KMS-11 (cell line): Measurements from ENCODE around the gene TRAPPC1.

Source experiments
- H2AFZ ChIP-seq: fragments of 200-600 bp; sonication (generic); 2 replicates; pipeline ENCODE4 v1.6.1; 2016; ENCODE audit warnings: antibody characterized with exemption, mixed run types, low read depth
- H3K27ac ChIP-seq: fragments of 200-600 bp; sonication (generic); 2 replicates; pipeline ENCODE4 v1.6.1; 2016; ENCODE audit warnings: mild to moderate bottlenecking, mixed run types
- H3K27me3 ChIP-seq: fragments of 200-600 bp; sonication (generic); 2 replicates; pipeline ENCODE4 v1.6.1; 2017; ENCODE audit warnings: mild to moderate bottlenecking, low read depth, mixed run types, moderate library complexity; ENCODE audit not compliant: insufficient read depth
- H3K36me3 ChIP-seq: fragments of 200-600 bp; sonication (generic); 2 replicates; pipeline ENCODE4 v1.6.1; 2017; ENCODE audit warnings: mild to moderate bottlenecking, mixed run types; ENCODE audit not compliant: insufficient read depth
- H3K4me1 ChIP-seq: fragments of 200-600 bp; sonication (generic); 2 replicates; pipeline ENCODE4 v1.6.1; 2016; ENCODE audit warnings: mild to moderate bottlenecking, low read depth, mixed run types; ENCODE audit not compliant: poor library complexity, severe bottlenecking
- H3K4me2 ChIP-seq: fragments of 200-600 bp; sonication (generic); 2 replicates; pipeline ENCODE4 v1.7.0; 2016; ENCODE audit warnings: mild to moderate bottlenecking, mixed run types
- H3K4me3 ChIP-seq: fragments of 200-600 bp; sonication (generic); IDR thresholded peaks from 2 replicates; pipeline ENCODE4 v1.6.1; 2017; ENCODE audit warnings: low read depth, low read length, mixed read lengths; ENCODE audit not compliant: insufficient read depth
- H3K79me2 ChIP-seq: fragments of 200-600 bp; sonication (generic); 2 replicates; pipeline ENCODE4 v1.6.1; 2016; ENCODE audit warnings: low read depth, mixed run types; ENCODE audit not compliant: insufficient read depth
- H3K9ac ChIP-seq: fragments of 200-600 bp; sonication (generic); 2 replicates; pipeline ENCODE4 v1.6.1; 2016; ENCODE audit warnings: mild to moderate bottlenecking, mixed run types
- H4K20me1 ChIP-seq: fragments of 200-600 bp; sonication (generic); 2 replicates; pipeline ENCODE4 v1.6.1; 2016; ENCODE audit warnings: mild to moderate bottlenecking, mixed run types; ENCODE audit not compliant: insufficient read depth
- CTCF ChIP-seq: fragments of 200-600 bp; sonication (generic); conservative IDR thresholded peaks from 2 replicates; pipeline ENCODE4 v1.6.1; 2017; ENCODE audit warnings: low read depth, mild to moderate bottlenecking, antibody characterized with exemption, low read length, moderate library complexity, mixed read lengths

The TRAPPC1 gene

GRCh38 chr17:7885367-7886226 is 46.1 kb downstream of the TRAPPC1 start:
- Histone ChIP-seq H3K4me3 (no peak overlapping the region), H2AFZ (no peak overlapping the region), H4K20me1 (no peaks in the 10 kb centered on the region), H3K79me2 (no peaks in the 10 kb centered on the region), H3K4me1 (peaks cover 3% of the 10 kb centered on the region), H3K9ac (peak overlapping the region; percentile 61; the same call in 1 of the 2 replicates), H3K27ac (peak overlapping the region; percentile 53), H3K4me2 (peak overlapping the region; percentile 17; the same call in 1 of the 2 replicates), H3K27me3 (no peaks in the 10 kb centered on the region), H3K36me3 (no peaks in the 10 kb centered on the region)
- no peak for TF ChIP-seq CTCF

GRCh38 chr17:7884581-7885366 is 47.0 kb downstream of the TRAPPC1 start:
- Histone ChIP-seq H4K20me1 (no peaks in the 10 kb centered on the region), H3K4me2 (no peak overlapping the region), H3K27me3 (no peaks in the 10 kb centered on the region), H3K27ac (no peak overlapping the region), H3K4me1 (peaks cover 3% of the 10 kb centered on the region), H3K79me2 (no peaks in the 10 kb centered on the region), H3K36me3 (no peaks in the 10 kb centered on the region), H3K9ac (no peak overlapping the region), H2AFZ (no peak overlapping the region), H3K4me3 (no peak overlapping the region)
- no peak for TF ChIP-seq CTCF

GRCh38 chr17:7883781-7884386 is 47.9 kb downstream of the TRAPPC1 start:
- Histone ChIP-seq H3K27me3 (no peaks in the 10 kb centered on the region), H3K79me2 (no peaks in the 10 kb centered on the region), H3K4me2 (no peak overlapping the region; the same call in 1 of the 2 replicates), H3K4me3 (no peak overlapping the region), H4K20me1 (no peaks in the 10 kb centered on the region), H3K27ac (no peak overlapping the region), H2AFZ (no peak overlapping the region), H3K4me1 (peaks cover 3% of the 10 kb centered on the region), H3K36me3 (no peaks in the 10 kb centered on the region), H3K9ac (no peak overlapping the region; the same call in 1 of the 2 replicates)
- TF ChIP-seq CTCF, result no peak

GRCh38 chr17:7882629-7883028 is 49.1 kb downstream of the TRAPPC1 start:
- no peak overlapping the region for H3K9ac ChIP-seq
- TF ChIP-seq CTCF, result no peak
- no peaks in the 10 kb centered on the region for H3K79me2 ChIP-seq
- no peak overlapping the region for H2AFZ ChIP-seq
- H4K20me1 ChIP-seq, result no peaks in the 10 kb centered on the region
- no peak overlapping the region for H3K27ac ChIP-seq
- H3K4me2 ChIP-seq, result no peak overlapping the region
- H3K4me1 ChIP-seq, result peaks cover 3% of the 10 kb centered on the region
- no peak overlapping the region for H3K4me3 ChIP-seq
- no peaks in the 10 kb centered on the region for H3K27me3 ChIP-seq
- no peaks in the 10 kb centered on the region for H3K36me3 ChIP-seq
